HG03378 (cell line): ENCODE measurements around the gene PRH1.

Experiments
- ATAC-seq: cut with Tn5 transposase; IDR thresholded peaks from one replicate; pipeline ENCODE4 v1.9.1; 2021; ENCODE audit warnings: mild to moderate bottlenecking, moderate library complexity; ENCODE audit not compliant: unreplicated experiment

Gene PRH1

DNA sequence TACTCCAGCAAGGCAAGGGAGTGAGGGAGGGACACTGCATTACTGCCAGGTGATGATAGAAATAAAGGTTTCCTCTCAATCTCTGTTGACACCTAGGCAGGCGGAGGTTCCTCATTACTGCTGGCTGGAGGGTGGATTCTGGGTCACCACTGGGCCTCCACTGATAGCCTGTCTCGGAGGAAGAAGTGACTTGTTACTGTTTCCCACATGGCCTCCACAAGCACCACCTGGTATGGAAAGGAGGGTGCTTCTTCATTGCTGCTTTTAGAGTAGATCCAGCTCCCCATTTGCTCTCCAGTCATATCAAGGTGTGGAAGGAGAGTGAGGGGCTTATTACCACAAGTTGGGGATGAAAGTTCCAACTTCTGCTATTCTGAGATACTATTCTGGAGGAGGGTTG lies 41.2 kb downstream of the PRH1 start:
- ATAC-seq, result no peak

- no peak for ATAC-seq
Observed at GRCh38 chr12:10838461-10838860, 45.6 kb downstream of the PRH1 start.
